Keratinocyte (primary cell): Measurements from ENCODE around the gene HIRA. TPM values are rescaled to one million over a fixed set of nuclear protein-coding genes. Genes with fewer than 3 reads are reported as not detected.

Experiments
- DNase-seq: peaks from one replicate; pipeline ENCODE4 v3.0.0-alpha.2; 2011; ENCODE audit warnings: low read depth, missing footprints, low spot score
- FAIRE-seq: peaks from 2 replicates; lab custom pipeline; 2011; peaks lifted over from hg19 to GRCh38; lab: Jason Lieb, UNC
- H2AFZ ChIP-seq: 2 replicates; pipeline ENCODE4 v1.6.0; 2012; ENCODE audit warnings: low read length, control low read depth, inconsistent platforms; ENCODE audit not compliant: control insufficient read depth
- H3K27ac ChIP-seq: 2 replicates; pipeline ENCODE4 v1.5.1; 2011; ENCODE audit warnings: low read length; ENCODE audit not compliant: control insufficient read depth, insufficient read depth
- H3K27me3 ChIP-seq: 3 replicates; pipeline ENCODE4 v1.6.0; 2011; ENCODE audit warnings: low read length; ENCODE audit not compliant: control insufficient read depth, insufficient read depth; ENCODE audit errors: extremely low read depth
- H3K36me3 ChIP-seq, 2 experiments: 2 replicates in 1 of 2; 3 replicates in 1 of 2; pipeline ENCODE4 v1.5.1; 2011; ENCODE audit warnings: low read length in 2 of 2, mild to moderate bottlenecking in 1 of 2; ENCODE audit not compliant: control insufficient read depth in 2 of 2, insufficient read depth in 2 of 2; ENCODE audit errors: extremely low read depth in 1 of 2
- H3K4me1 ChIP-seq: 3 replicates; pipeline ENCODE4 v1.5.1; 2011; ENCODE audit warnings: low read length; ENCODE audit not compliant: control insufficient read depth, insufficient read depth; ENCODE audit errors: extremely low read depth
- H3K4me2 ChIP-seq: 3 replicates; pipeline ENCODE4 v1.6.0; 2011; ENCODE audit warnings: low read depth, low read length; ENCODE audit not compliant: control insufficient read depth, insufficient read depth; ENCODE audit errors: extremely low read depth
- H3K4me3 ChIP-seq, 3 experiments: fragments of 200-600 bp in 1 of 3; sonication (generic) in 1 of 3; 2 replicates in 2 of 3; 3 replicates in 1 of 3; pipeline ENCODE4 v1.5.1; 2011 to 2016; ENCODE audit warnings: low read length in 3 of 3, mild to moderate bottlenecking in 3 of 3, control low read depth in 2 of 3, inconsistent platforms in 1 of 3, low read depth in 1 of 3, mixed read lengths in 1 of 3, mixed run types in 1 of 3, moderate library complexity in 1 of 3; ENCODE audit not compliant: control insufficient read depth in 2 of 3, insufficient read depth in 2 of 3; ENCODE audit errors: extremely low read depth in 1 of 3
- H3K79me2 ChIP-seq: 2 replicates; pipeline ENCODE4 v1.6.0; 2012; ENCODE audit warnings: low read length; ENCODE audit not compliant: control insufficient read depth, insufficient read depth
- H3K9ac ChIP-seq: 3 replicates; pipeline ENCODE4 v1.6.0; 2011; ENCODE audit warnings: low read length; ENCODE audit not compliant: control insufficient read depth, insufficient read depth; ENCODE audit errors: extremely low read depth
- H3K9me1 ChIP-seq: 3 replicates; pipeline ENCODE4 v1.6.0; 2011; ENCODE audit warnings: low read length; ENCODE audit not compliant: control insufficient read depth, insufficient read depth; ENCODE audit errors: extremely low read depth
- H3K9me3 ChIP-seq: 2 replicates; pipeline ENCODE4 v1.5.1; 2012; ENCODE audit warnings: low read depth, low read length; ENCODE audit not compliant: control insufficient read depth
- H4K20me1 ChIP-seq: 3 replicates; pipeline ENCODE4 v1.6.0; 2011; ENCODE audit warnings: low read length; ENCODE audit not compliant: control insufficient read depth, insufficient read depth; ENCODE audit errors: extremely low read depth
- CTCF ChIP-seq, 3 experiments: IDR thresholded peaks in 1 of 3; conservative IDR thresholded peaks in 1 of 3; optimal IDR thresholded peaks in 1 of 3; 2 replicates in 2 of 3; 3 replicates in 1 of 3; pipeline versions ENCODE3 to v1.5.1; 2011; ENCODE audit warnings: low read length in 3 of 3, mild to moderate bottlenecking in 3 of 3, moderate library complexity in 2 of 3, control low read depth in 1 of 3, inconsistent platforms in 1 of 3; ENCODE audit not compliant: insufficient read depth in 2 of 3; ENCODE audit errors: extremely low read depth in 1 of 3
- EZH2 ChIP-seq: IDR thresholded peaks from one replicate; pipeline ENCODE4 v1.6.1; 2012; ENCODE audit warnings: inconsistent platforms, mild to moderate bottlenecking, low read length, moderate library complexity
- dilution Hi-C: fragments of 300-500 bp; cut with MboI; formaldehyde crosslinking; loops from one replicate; pipeline ENCODE4 v1.7.0; 2020; ENCODE audit warnings: low sequenced_read_pairs; ENCODE audit not compliant: extremely low pct_ligation_motif_present
- polyA plus RNA-seq, 5 experiments: library from polyadenylated mRNA; depleted of rRNA in 3 of 5; stranded (reverse) in 3 of 5; stranded (forward) in 1 of 5; unstranded in 1 of 5; fragments of >200 nt; gene quantifications; 1 replicate in 1 of 5; 2 replicates in 3 of 5; 3 replicates in 1 of 5; pipeline versions ENCODE4 v1.2.1 to v1.2.3, GENCODE V29; 2011 to 2012; ENCODE audit warnings: missing spikeins in 2 of 5, low read depth in 1 of 5, low replicate concordance in 1 of 5

HIRA gene
- polyA plus RNA-seq, 1 donor (not counting 4 experiments of a cell fraction or from before 2014, with no cell fraction given): 16.7 TPM

- peaks cover 14% of the 10 kb centered on the region for H3K79me2 ChIP-seq
- FAIRE-seq (no peak), DNase-seq (no peak)
- H3K4me2 ChIP-seq: no peak overlapping the region
- no peaks in the 10 kb centered on the region for H3K9me1 ChIP-seq
- peaks cover 7 to 17% of the 10 kb centered on the region in 2 experiments for H3K36me3 ChIP-seq
- no peaks in the 10 kb centered on the region for H3K9me3 ChIP-seq
- H4K20me1 ChIP-seq: peaks cover 3% of the 10 kb centered on the region
- dilution Hi-C loops: no loop called here
- H3K27ac ChIP-seq: no peak overlapping the region
- no peak overlapping the region for H2AFZ ChIP-seq
- no peak overlapping the region for H3K9ac ChIP-seq
- no peaks in the 10 kb centered on the region for H3K27me3 ChIP-seq
- peaks cover 8% of the 10 kb centered on the region for H3K4me1 ChIP-seq
- TF ChIP-seq CTCF (optimal IDR thresholded peaks at IDR 0.05 in 1 of 3, IDR thresholded peaks at IDR 0.05 in 1 of 3, conservative IDR thresholded peaks at IDR 0.05 in 1 of 3; ENCODE audit: extremely low read depth in 1 of 3, insufficient read depth in 2 of 3, low read length in 3 of 3): no peak
- no peak for TF ChIP-seq EZH2
- no peak overlapping the region for H3K4me3 ChIP-seq
These were observed 3.5 kb upstream of the HIRA start for GRCh38 chr22:19434829-19435580.

GRCh38 chr22:19434401-19434800 lies 2.9 kb upstream of the HIRA start:
- Histone ChIP-seq H4K20me1 (peaks cover 8% of the 10 kb centered on the region), H2AFZ (no peak overlapping the region), H3K27ac (no peak overlapping the region), H3K4me2 (no peak overlapping the region), H3K4me1 (peaks cover 14% of the 10 kb centered on the region), H3K79me2 (peaks cover 20% of the 10 kb centered on the region), H3K27me3 (no peaks in the 10 kb centered on the region), H3K9me1 (no peaks in the 10 kb centered on the region), H3K9me3 (no peaks in the 10 kb centered on the region), H3K36me3 (peaks cover 7 to 18% of the 10 kb centered on the region in 2 experiments), H3K4me3 (no peak overlapping the region), H3K9ac (no peak overlapping the region)
- TF ChIP-seq EZH2: no peak
- no peak for TF ChIP-seq CTCF (optimal IDR thresholded peaks at IDR 0.05 in 1 of 3, IDR thresholded peaks at IDR 0.05 in 1 of 3, conservative IDR thresholded peaks at IDR 0.05 in 1 of 3; ENCODE audit: extremely low read depth in 1 of 3, insufficient read depth in 2 of 3, low read length in 3 of 3)
- DNase-seq (no peak), FAIRE-seq (no peak)
- dilution Hi-C loops: no loop called here
